Activated CD4-positive, alpha-beta T cell treated with anti-CD3 and anti-CD28 coated beads, Interleukin-2, amount 50 U/mL, for 1 hour (primary cell): Measurements from ENCODE around the gene NGEF.

ENCODE experiments used
- DNase-seq: peaks from one replicate; pipeline ENCODE4 v3.0.0-alpha.2; 2020

The NGEF gene

DNA sequence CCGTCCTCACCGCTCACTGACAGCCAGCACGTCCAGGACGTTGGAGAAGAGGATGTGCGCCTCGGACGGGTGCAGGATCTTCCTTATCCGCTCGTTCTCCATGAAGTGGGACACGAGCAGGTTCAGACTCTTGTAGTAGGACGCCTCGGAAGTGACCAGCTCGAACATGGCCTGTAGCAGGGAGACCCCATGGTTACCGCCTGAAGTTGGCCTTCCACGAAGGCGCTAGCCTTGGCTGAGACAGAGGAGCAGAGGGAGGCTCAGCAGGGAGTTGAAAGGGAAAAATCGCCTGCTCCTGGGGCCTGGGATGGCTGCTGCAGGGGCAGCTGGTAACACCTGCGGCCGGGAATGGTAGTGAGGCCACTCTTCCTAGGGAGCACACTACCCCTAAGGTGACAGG lies 118.3 kb downstream of the NGEF start:
- no peak for DNase-seq

DNA sequence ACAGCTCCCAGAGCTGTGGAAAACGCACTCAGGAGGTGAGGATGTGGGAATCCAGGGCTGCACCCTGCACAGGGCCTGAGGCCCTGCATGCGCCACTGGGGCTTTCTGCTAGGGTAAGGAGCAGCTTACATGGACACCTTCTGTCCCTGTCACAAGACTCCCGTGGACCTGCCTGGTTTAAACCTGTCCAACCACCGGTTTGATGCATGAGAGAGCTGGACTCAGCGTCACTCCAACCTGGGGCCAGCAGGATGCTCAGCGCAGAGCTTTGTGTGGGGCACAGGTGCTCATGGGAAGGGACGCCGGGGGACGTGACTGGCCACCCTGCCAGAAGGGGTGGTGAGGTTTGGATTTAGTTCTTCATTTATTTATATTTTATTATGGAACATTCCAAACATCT lies 118.8 kb downstream of the NGEF start:
- no peak for DNase-seq

- no peak for DNase-seq
These were observed 119.2 kb downstream of the NGEF start for GRCh38 chr2:232893834-232894233.

DNA sequence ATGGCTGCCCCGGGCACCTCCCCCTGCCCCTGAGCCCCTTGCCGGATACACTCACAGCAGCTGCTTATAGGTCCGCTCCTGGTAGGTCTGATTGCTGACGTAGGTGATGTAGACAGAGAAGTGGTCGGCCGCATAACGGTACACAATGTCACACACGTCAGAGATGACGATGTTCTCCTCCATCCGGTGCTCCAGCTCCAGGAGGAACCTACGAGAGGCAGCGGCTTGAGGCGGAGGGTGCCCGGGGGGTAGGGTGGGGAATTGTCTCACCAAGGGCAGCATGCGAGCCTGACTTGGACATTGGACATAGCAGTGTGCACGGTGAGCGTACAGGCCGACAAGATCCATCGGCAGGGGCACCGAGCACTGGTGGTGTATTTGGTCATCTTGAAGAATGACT lies 120.2 kb downstream of the NGEF start:
- no peak for DNase-seq

GRCh38 chr2:232892221-232892620 lies 120.8 kb downstream of the NGEF start:
- DNase-seq = no peak

DNA sequence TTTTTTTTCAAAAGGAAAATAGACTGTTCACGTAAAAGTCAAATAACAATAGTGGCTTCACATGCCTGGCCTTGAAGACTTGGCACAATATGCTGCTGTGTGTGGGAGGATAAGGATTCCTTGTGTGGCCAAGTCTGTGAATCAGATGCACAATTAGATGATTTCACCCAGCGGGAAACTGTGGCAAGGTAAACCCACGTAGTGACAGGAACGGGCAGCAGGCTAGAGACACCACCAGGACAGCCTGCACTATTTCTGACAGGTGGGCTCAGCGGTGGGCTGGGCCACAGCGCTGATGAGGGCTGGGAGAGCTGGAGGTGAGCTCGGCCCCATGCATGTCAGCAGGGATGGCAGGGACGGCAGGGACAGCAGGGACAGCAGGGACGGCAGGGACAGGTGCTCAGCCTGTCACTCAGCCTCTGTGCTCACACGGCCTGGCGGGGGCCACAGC lies 121.4 kb downstream of the NGEF start:
- no peak for DNase-seq

DNA sequence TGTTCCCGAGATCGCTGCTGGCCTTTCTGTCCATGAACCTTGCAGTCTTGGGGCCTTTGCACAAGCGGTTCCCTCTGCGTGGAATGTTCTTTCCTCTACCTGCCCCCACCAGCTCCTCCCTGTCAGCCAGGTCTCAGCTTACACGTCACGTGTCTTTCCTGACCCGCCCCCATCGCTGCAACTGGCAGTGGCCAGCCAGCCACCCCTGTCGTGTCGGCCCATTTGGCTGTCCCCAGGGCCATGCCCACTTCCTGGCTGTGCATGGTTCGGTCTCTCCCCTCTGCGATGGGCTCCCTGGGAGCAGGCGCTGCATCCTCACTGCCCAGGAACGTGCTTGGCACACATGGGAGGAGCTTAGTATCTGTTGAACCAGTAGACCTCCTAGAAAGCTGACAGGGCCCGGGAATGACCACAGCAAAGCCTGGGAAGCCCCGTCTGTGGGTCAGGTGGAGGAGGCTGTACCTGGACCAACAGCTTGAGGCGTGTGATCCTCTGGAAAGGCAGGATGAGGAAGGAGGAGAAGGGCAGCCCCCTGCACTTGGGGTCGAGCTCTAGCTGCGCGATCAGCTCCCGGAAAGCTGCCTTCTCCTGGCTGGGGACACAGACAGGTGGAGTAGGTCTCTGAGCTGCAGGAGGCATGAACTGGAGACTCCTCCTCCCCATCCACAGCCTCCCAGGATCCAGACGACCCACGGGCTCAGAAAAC lies 122.0 kb downstream of the NGEF start:
- DNase-seq = no peak

DNA sequence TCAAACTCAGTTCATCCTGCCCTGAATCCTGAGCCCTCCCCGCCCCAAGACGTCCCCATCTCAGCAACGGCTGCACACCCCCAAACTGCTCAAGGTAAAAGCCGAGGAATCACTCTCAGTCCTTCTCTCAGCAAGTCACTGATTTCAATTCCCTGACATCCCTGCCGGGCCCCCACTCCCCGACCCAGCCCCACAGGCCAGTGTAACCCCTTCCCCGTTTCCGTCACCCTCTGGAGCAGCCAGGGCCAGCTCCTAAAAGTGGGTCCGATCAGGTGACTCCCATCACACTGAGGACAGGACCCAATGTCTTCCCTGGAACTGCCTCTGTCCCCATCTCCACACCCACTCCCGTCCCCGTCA lies 122.5 kb downstream of the NGEF start:
- no peak for DNase-seq

- DNase-seq = no peak
These were observed 123.1 kb downstream of the NGEF start for GRCh38 chr2:232889876-232890401.

DNA sequence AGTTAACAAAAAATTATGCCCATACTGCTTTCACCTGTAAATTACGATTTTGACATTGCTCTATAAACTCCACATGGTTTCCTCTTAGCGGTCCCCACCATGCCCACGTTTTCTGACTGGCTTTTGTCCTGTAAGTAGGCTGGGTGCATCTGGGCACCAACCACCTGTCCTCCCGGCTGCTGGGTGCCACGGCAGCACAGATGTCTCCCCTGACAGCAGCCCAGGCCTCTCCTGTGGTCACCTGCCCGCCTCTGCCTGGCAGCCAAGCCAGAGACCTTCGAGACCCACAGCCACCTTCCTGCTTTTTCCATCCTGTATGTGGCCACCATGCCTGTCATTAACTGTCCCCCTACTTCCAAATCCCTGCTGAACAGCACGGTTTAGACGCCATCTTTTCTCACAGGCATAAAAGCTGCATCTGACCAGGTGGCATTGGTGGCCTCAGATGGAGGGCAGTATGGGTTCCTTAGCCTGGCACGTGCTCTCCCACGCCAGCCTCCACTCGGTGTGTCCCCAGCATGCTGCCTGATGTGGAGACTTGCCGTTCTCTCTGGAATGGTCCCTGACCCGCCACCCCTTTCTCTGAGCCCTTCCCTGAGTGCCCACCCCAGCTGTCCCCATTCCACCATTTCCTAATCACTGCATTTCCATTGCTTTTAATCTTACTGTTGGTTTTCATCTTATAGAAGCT lies 124.1 kb downstream of the NGEF start:
- DNase-seq = no peak

DNA sequence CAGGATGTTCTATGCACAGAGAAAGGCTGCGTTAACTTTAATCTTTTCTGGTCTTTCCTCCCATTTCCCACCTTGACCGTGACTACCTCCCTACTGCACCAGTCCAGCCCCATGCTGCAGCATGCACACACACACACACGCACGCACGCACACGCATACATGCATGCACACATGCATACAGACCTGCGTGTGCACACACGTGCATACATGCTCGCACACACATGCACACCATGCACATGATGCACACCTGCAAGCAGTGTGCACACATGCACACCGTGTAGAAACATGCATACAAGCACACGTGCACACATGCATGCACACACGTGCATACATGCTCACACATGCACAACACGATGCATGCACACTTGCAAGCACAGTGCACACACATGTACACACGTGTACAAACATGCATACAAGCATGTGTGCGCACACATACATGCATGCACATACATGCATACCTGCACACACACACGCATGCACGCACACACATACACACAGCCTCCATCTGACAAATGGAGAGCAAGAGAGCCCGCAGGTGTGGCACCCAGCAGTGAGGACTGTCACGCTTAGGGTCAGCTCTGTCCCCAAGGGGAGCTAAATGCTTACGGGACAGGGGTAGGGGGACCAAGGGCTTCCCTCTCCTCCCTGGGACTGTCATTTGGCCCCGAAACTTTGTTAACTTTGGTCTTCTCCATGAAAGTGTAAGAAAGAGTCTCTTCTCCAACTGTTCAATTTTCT lies 124.8 kb downstream of the NGEF start:
- DNase-seq = no peak

GRCh38 chr2:232887171-232887850 lies 125.7 kb downstream of the NGEF start:
- no peak for DNase-seq

GRCh38 chr2:232886632-232887031 lies 126.4 kb downstream of the NGEF start:
- no peak for DNase-seq

DNA sequence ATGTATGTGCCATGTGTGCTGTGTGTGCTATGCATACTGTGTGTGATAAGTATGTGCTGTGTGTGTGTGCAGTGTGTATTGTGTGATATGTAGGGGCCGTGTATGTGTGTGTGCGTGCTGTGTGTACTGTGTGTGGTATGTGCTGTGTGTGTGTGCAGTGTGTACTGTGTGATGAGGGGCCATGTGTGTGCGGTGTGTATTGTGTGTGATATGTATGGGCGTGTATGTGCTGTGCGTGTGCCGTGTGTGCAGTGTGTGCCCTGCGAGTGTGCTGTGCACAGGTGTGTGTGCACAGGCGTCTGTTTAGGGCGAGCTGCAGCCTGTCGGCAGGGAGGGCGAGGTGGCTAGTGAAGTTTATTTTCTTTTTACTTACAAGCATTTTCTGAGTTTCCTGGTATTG lies 126.9 kb downstream of the NGEF start:
- no peak for DNase-seq

GRCh38 chr2:232885264-232885961 lies 127.6 kb downstream of the NGEF start:
- no peak for DNase-seq

- no peak for DNase-seq
These were observed 128.3 kb downstream of the NGEF start for GRCh38 chr2:232884549-232885263.

- no peak for DNase-seq
These were observed 129.0 kb downstream of the NGEF start for GRCh38 chr2:232884001-232884421.

DNA sequence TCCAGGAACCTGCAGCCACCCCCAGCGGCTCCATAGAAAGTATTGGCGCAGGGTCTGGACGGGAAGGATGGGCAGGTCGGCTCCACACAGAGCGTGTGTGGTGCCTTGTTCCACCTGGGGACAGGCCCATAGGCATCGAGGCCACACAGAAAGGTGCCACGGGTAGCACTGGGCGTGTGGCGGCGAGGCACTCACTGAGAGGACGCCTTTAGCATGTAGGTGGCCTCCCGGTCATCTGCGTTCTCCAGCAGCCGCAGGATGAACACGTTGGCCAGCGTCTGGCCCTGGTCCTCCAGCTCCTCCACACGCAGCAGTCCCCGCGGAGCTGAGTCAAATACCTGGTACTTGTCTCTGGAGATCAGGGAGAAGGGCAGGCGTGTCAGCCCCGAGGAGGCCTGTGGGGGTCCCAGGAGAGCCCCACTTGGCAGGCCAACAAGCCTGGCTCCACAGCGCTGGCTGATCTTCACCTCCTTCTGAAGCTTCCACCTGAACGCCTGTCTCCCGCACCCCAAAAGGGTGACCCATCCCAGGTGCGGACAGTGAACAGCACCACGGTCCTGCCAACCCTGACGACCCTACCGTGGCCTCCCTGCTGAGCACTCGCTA lies 129.8 kb downstream of the NGEF start:
- no peak for DNase-seq

DNA sequence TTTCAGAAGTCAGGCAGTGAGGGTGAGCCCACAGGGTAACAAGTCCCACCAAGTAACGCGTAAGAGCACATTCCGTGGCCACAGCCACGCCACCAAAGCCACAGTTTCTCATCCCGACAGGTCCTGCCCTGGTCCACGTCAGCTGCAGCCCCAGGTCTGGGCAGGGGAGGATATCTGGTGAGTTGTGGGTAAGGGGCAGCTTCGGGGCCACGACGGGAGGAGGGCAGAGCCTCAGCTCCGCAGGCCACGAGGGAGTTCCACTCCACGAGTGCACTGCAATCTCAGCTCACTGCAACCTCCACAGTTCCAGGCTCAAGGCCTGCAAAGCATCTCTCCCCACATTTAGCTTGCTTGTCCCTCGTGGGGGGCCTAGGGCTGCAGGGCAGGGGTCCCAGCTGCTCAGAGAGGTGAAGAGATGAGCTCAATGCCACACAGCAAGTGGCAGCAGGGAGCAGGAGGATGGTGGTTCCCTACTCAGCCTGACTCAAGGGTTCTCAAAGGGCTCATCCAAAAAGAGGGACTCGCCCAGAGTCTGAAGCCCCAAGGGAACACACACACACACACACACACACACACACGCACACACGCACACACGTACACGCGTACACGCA lies 130.4 kb downstream of the NGEF start:
- DNase-seq = no peak

DNA sequence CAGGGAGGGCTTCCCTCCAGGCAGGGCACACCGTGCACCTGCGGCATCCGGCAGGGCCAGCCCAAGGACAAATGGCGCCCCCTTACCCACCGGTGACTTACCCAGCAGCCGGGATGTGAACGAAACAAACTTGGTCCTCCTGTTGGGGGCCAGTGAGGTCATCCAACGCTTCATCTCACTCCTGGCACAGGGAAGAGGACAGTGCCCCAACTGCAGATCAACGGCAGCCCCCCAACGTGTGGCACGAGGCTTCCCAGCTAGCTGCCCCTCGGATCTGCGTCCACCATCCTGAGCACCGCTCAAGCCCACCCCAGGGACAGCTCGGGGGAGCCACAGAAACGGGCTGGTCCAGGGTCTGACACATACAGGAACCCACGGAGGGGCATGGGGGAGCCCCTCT lies 131.0 kb downstream of the NGEF start:
- no peak for DNase-seq

DNA sequence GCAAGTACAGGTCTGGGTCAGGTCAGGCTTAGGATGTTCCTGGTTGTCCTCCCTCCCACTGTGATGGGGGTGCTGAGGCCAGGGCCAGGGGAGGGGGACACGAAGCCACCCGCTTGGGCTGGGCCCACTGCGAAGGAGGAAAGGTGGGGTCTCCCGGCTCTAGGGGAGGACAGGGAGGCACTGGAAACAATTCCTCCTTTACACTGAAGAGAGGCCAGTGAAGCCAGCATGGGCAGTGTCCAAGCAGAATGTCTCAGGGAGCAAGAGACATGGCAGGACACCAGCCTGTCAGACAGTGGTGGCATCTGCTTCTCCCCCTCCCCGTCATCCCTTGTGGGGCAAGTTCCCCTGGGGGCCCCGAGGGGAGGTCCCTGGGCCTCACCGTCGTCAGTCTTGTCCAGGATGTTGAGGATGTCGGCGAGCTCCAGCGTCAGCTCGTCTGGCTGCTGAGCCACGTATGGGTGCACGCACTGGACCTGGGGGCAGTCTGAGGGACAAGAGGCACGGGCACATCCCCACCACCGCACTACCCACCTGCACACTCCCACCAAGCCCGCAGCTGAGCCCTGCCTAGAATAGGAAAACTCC lies 132.2 kb downstream of the NGEF start:
- no peak for DNase-seq
